Stimulated activated CD8-positive, alpha-beta memory T cell treated with anti-CD3 and anti-CD28 coated beads, Interleukin-7, amount 100 ng/mL, for 4 hours (primary cell): Measurements from ENCODE around the gene GLIS2.
A peak's percentile ranks its signal among the peaks of the same experiment; 100 is the strongest.
"Not testable (repeated sequence)": the region's sequence is repeated elsewhere in the genome, so short reads cannot be mapped to it uniquely, and the experiment has no call there.

Experiments
- DNase-seq, 2 donors: peaks; one replicate each; pipeline ENCODE4 v3.0.0-alpha.2; 2020; ENCODE audit warnings: low read depth in 2 of 2

GLIS2 gene

GRCh38 chr16:4319454-4320421 is 3.9 kb downstream of the GLIS2 start:
- peak in 1 of 2 donors; percentile 62 for DNase-seq

- no peak for DNase-seq
Observed at GRCh38 chr16:4320571-4321137, 4.8 kb downstream of the GLIS2 start.

GRCh38 chr16:4321286-4322120 is 5.6 kb downstream of the GLIS2 start:
- no peak for DNase-seq

DNA sequence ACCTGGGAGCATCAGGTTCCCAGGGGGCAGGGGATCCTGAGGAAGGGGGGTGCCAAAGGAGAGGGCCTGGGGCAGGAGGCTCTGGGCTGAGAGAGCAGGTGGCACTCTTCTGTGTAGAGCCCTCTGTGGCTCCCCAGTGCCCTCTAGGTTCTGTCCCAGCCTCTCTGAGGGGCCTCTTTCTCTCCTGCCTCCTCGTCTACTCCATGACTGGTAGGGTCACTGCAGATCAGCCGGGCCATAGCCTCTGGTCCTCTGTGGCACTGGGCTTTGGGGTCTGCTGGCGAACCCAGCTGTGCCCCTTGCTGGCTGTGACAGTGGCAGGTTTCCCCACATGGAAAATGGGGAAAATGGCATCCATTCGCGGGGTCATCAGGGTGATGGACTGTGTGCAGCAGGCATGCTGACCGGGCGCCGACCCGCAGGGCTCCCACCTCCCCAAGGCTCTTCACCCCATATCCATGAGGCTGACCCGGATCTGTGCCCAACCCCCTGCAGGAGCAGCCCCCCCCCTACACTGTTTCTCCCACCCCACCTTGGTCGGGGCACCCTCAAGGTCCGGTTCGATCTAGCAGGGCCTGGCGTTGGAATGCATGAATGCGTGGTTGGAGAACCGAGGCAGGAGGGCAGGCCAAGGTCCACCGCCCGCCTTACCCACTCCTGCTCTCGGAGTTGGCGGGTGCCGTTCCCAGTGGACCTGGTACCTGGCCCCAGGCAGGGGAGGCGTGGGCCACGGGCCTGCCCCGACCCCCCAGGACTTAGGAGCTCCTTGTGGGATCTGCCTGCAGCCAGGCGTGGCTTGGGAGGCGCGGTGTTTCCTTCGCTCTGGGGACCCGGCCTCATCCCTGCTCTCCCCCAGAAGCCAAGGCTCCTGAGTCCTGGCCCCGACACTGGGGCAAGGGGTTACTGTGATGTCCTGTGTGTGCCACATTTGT is 6.5 kb downstream of the GLIS2 start:
- DNase-seq: no peak

- DNase-seq: no peak
Observed at GRCh38 chr16:4323071-4323844, 7.4 kb downstream of the GLIS2 start.

DNA sequence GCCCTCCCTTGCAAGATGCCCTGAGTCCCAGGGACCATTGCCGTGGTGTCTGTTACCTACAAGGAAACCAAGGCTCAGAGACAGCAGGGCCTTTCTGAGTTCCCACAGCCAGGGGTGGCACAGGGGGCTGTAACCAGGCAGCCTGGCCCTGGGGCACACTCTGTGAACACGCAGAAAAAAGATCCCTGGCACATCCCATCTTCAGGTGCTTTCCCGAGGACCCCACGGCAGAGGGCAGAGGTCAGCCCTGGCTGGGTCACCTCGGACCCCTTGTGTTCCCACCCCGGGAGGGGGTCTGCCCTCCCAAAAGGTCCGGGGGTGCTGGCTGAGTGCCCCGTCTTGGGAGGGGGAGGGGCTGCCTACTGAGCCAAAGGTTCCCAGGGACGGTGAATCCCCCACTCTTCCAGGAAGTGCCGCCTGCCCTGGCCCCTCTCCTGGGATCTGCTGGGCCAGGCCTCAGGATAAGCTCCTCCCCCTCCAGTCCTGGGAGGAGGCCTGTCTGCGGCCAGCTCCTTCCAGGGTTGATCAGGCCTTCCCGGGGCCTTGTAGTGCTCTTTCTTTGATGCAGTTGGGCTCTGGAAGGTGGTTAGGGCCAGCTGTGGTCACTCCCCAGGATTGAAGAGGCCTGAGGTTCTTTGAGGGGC is 8.1 kb downstream of the GLIS2 start:
- no peak for DNase-seq

GRCh38 chr16:4324492-4325252 is 8.8 kb downstream of the GLIS2 start:
- no peak for DNase-seq

DNA sequence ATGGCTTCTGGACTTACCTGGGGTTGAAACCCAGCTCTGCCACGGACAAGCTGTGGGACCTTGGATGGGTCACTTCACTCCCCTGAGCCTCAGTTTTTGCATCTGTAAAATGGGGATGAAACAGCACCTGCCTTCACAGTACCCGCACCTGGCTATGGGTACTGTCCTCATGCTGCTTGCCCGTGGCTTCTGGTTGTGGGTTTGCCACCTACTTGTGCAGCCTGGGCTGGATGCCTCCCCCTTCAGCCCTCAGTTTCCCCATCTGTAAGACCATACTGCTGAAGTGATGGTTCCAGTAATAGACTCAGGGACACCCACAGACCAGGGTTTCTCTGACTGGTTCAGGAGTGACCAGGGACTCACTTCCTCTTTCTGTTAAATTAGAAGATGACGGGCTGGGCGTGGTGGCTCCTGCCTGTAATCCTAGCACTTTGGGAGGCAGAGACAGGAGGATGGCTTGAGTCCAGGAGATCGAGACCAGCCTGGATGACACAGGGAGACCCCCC is 9.4 kb downstream of the GLIS2 start:
- DNase-seq: no peak

DNA sequence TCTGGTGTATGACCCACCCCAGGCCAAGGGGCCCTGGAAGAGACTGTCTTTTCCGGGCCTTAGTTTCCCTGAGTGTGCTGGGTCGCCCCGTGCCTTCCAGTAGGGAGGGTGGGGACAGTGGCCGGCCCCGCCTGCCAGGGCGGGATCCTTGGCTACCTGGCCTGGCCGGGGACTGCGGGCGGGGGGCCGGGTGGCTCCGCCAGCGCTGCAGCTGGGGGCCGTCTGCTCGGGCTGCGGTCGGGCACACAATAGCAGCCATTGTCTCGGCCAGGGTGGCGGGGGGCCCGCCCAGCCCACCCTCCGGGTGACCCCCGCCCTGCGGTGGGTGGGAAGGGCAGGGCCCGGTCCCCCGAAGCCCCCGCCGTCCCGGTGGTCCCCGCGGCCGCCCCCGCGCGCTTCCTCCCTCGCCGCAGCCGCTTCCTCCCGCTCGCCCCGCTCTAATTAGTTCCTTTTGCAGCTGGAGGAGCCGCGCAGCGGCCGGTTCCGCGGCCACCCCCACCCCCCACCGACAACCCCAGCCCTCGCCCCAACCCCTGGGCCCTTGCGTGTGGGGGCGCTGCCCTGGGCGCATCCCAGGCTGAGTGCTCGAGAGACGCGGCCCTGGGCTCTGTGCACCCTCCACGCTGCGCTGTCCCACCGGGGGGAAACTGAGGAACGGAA is 11.6 kb downstream of the GLIS2 start:
- DNase-seq: no peak

DNA sequence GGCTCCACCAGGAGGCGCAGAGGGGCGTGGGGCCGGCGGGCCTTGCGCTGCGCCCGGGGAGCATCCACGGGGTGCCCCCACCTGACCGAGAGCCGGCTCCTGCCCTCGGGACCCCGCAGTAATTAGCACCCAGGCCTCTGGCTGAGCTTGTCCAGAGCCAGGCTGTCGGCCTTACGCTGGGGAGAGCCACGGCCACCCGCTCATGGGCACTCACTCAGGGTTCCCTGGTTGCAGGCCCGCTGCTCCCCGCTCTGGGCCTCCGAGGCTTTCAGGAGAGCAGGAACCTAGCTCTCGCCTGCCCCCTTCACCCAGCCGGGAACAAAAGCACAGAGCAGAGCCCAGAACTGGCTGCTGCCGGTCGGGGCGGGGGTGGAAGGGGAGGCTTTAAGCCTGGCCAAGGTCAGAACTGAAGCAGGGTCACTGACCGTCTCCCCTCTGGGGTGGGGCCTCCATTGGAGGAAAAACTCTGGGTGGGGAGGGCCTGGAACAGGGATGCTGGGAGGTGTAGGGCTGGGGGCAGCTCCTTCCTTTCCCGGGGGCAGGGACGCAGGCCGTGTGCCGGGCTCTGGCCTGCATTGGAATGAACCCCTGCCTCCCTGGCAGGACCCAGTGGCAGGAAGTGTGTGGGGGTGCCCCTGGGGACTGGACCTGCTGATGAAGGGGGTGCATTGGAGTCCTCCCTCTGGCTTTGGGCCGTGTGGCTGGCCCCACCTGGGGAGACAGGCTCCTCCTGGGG is 12.3 kb downstream of the GLIS2 start:
- DNase-seq: no peak

GRCh38 chr16:4328782-4329775 is 13.2 kb downstream of the GLIS2 start:
- no peak for DNase-seq

- peak in 1 of 2 donors; percentile 53 for DNase-seq
Observed at GRCh38 chr16:4330277-4330874, 14.5 kb downstream of the GLIS2 start.

DNA sequence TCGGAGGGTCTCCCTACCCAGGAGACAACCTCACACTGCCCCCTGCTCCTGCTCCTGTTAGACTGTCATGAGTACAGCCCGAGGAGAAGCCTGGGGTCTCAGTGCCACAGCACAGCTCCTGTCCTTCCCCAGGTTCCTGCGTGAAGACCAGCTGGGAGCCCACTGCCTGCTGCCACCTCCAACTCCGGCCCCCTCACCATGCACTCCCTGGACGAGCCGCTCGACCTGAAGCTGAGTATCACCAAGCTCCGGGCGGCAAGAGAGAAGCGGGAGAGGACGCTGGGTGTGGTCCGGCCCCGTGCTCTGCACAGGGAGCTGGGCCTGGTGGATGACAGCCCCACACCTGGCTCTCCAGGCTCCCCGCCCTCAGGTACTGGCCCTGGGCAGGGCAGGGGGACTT is 16.2 kb downstream of the GLIS2 start:
- DNase-seq: no peak

DNA sequence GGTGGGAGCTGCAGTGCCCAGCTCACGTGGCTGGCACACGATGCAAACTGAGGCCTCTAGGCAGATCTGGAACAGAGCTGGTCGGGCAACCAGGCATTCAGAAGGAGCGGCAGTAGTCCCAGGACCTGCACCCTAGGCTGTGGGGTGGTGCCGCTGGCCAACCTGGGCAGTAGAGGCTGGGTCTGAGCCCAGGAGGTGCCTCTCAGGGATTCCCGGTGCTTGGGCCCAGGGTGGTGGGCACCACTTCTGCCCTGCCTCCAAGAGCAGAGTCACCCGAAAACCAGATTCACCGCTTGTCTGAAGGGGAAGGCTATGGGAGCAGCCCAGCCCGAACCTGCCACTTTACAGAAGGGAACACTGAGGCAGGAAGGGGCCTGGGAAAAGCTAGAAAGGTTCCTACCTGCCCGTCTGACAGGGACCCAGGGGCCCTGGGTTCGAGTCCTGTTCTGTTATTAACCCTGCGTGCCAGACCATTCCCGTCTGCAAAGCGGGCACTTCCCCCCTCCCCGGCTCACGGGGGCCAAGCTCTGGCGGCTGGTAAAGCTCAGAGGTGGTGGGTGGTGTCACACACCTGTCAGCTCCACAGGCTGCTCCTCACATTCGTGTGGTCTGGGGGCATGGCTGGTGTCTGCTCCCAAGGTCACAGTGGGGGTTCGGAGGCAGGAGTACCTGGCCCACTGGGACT is 16.9 kb downstream of the GLIS2 start:
- no peak for DNase-seq

- no peak for DNase-seq
Observed at GRCh38 chr16:4333308-4333638, 17.4 kb downstream of the GLIS2 start.

DNA sequence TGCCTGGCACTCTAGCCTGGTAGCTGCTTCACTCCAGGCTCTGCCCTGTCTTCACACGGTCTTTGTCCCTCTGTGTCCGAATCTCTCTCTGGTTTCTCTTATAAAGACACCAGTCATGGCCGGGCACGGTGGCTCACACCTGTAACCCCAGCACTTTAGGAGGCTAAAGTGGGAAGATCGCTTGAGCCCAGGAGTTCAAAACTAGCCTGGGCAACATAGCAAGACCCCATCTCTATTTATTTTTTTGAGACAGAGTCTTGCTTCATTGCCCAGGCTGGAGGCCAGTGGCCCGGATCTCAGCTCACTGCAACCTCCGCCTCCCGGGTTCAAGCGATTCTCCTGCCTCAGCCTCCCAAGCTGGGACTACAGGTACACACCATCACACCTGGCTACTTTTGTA is 17.8 kb downstream of the GLIS2 start:
- not testable (repeated sequence) for DNase-seq
